Karpas-422 (cell line): ENCODE measurements around the gene DIP2C. TPM values are rescaled to one million over a fixed set of nuclear protein-coding genes. Genes with fewer than 3 reads are reported as not detected.

Source experiments
- DNase-seq: peaks from one replicate; pipeline ENCODE4 v3.0.0-alpha.2; 2015
- H2AFZ ChIP-seq: fragments of 200-600 bp; sonication (generic); 2 replicates; pipeline ENCODE4 v1.6.1; 2014; ENCODE audit warnings: antibody characterized with exemption, low read length, mixed read lengths
- H3K27ac ChIP-seq: fragments of 200-600 bp; sonication (generic); 2 replicates; pipeline ENCODE4 v1.5.1; 2014; ENCODE audit warnings: mild to moderate bottlenecking, low read length, moderate library complexity
- H3K27me3 ChIP-seq: fragments of 200-600 bp; sonication (generic); 2 replicates; pipeline ENCODE4 v1.6.1; 2014; ENCODE audit warnings: low read length, mixed read lengths
- H3K36me3 ChIP-seq: fragments of 200-600 bp; sonication (generic); 2 replicates; pipeline ENCODE4 v1.6.1; 2014; ENCODE audit warnings: low read length, mixed read lengths; ENCODE audit not compliant: insufficient read depth
- H3K4me1 ChIP-seq: fragments of 200-600 bp; sonication (generic); 2 replicates; pipeline ENCODE4 v1.6.1; 2014; ENCODE audit warnings: mild to moderate bottlenecking, low read length, mixed read lengths
- H3K4me2 ChIP-seq: fragments of 200-600 bp; sonication (generic); 2 replicates; pipeline ENCODE4 v1.6.1; 2014; ENCODE audit warnings: low read length, low read depth, mild to moderate bottlenecking; ENCODE audit not compliant: poor library complexity, severe bottlenecking
- H3K4me3 ChIP-seq: fragments of 200-600 bp; sonication (generic); 2 replicates; pipeline ENCODE4 v1.5.1; 2014; ENCODE audit warnings: mild to moderate bottlenecking, antibody characterized with exemption, low read length, mixed read lengths
- H3K79me2 ChIP-seq: fragments of 200-600 bp; sonication (generic); 2 replicates; pipeline ENCODE4 v1.6.1; 2014; ENCODE audit warnings: mild to moderate bottlenecking, low read length, mixed read lengths
- H3K9ac ChIP-seq: fragments of 200-600 bp; sonication (generic); 2 replicates; pipeline ENCODE4 v1.6.0; 2014; ENCODE audit warnings: low read length
- H3K9me2 ChIP-seq: fragments of 200-600 bp; sonication (generic), shearing (Covaris generic); replicated peaks from 2 replicates; pipeline ENCODE4 v1.6.0; 2014; ENCODE audit warnings: mild to moderate bottlenecking, low read length, moderate library complexity; ENCODE audit not compliant: insufficient read depth
- H3K9me3 ChIP-seq: fragments of 300-700, 200-600 bp; sonication (generic); 2 replicates; pipeline ENCODE4 v1.6.1; 2014; ENCODE audit warnings: low read length, mixed read lengths
- H4K20me1 ChIP-seq: fragments of 200-600 bp; sonication (generic); 2 replicates; pipeline ENCODE4 v1.6.1; 2014; ENCODE audit warnings: mild to moderate bottlenecking, antibody characterized with exemption, low read length, low read depth; ENCODE audit not compliant: insufficient read depth
- total RNA-seq: library from RNA; depleted of rRNA; stranded (reverse); fragments of >200 nt; shearing (Covaris generic); gene quantifications from 2 replicates; pipeline ENCODE4 v1.2.3, GENCODE V29; 2014; ENCODE audit warnings: low replicate concordance

The DIP2C gene
- total RNA-seq, 1 experiment from 2014 or later = 0.11 TPM

DNA sequence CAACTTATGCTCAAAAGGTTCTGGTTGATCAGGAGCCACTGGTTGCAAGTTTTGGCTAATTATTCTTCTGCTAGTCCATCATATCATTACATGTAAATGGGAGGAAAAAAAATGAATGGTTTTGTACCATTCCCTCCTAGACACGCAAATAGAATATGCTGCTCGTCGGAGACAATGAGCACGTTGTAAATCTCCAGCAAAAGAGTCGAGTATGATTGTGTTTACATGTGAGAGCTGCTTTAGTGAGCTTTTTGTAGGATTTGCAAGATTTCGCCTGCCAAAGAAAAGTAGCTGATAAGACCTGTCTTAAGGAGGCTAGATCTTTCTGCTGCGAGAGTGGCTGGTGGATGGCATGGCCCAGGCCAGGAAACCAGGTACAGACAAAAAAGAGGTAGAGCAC is 445.2 kb downstream of the DIP2C start:
- no peaks in the 10 kb centered on the region for H3K9me2 ChIP-seq
- no peaks in the 10 kb centered on the region for H4K20me1 ChIP-seq
- no peak overlapping the region for H3K4me2 ChIP-seq
- no peaks in the 10 kb centered on the region for H3K4me1 ChIP-seq
- H3K79me2 ChIP-seq = no peaks in the 10 kb centered on the region
- no peak for DNase-seq
- H3K4me3 ChIP-seq = no peak overlapping the region
- H3K27ac ChIP-seq = no peak overlapping the region
- H3K27me3 ChIP-seq = no peaks in the 10 kb centered on the region
- no peaks in the 10 kb centered on the region for H3K36me3 ChIP-seq
- H3K9me3 ChIP-seq = no peaks in the 10 kb centered on the region
- no peak overlapping the region for H3K9ac ChIP-seq
- H2AFZ ChIP-seq = no peak overlapping the region

DNA sequence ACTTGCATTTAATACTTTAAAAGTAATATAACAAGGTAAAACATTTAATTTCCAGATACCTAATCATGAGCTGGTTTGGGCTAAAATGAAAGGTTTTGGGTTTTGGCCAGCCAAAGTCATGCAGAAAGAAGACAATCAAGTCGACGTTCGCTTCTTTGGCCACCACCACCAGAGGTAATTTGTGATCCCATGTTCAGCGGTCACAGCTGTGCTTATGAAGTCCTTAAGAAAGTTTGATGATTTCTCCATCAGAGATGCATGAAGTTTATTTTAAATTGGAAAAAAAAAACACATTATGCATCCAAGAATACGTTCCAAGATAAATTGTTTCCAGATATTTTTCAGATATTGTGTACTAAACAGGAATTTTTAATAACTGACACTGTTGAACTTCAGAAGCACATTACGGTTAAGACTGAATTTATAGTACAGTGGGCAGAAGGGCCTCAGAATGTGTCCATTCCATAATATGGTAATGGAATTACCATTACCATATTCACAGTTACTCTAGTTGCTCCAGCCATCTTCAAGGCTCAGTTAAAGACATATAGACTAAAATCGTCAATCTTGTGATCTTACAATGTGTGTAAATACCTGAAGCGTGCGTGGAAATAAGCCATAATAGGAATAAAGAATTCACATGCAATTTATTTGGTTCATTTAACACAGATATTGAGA is 447.4 kb downstream of the DIP2C start:
- H2AFZ ChIP-seq = no peak overlapping the region
- H3K9me2 ChIP-seq = no peaks in the 10 kb centered on the region
- no peaks in the 10 kb centered on the region for H4K20me1 ChIP-seq
- H3K36me3 ChIP-seq = no peaks in the 10 kb centered on the region
- no peaks in the 10 kb centered on the region for H3K4me1 ChIP-seq
- no peak overlapping the region for H3K4me2 ChIP-seq
- H3K9ac ChIP-seq = no peak overlapping the region
- no peaks in the 10 kb centered on the region for H3K79me2 ChIP-seq
- no peak for DNase-seq
- no peak overlapping the region for H3K27ac ChIP-seq
- H3K9me3 ChIP-seq = no peaks in the 10 kb centered on the region
- no peaks in the 10 kb centered on the region for H3K27me3 ChIP-seq
- no peak overlapping the region for H3K4me3 ChIP-seq

DNA sequence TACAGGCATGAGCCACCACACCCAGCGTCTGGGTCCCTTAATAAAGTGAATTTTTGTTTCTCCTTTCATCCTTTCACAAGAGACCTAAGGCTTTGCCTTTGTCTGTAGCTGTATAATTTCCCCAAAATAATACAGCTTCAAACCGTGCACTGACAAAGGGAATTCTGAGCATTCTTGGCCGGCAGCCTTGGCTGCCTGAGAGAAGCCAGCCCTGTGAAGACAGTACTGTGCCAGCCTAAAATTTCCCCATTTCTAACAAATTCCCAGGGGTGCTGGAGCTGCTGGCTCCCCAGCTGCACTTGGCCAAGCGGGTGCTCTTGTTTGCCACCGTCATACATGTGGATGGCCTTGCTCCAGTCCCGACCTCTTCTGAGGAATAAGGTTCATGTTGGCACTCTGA is 448.0 kb downstream of the DIP2C start:
- Histone ChIP-seq H4K20me1 (no peaks in the 10 kb centered on the region), H3K4me1 (no peaks in the 10 kb centered on the region), H3K9me2 (no peaks in the 10 kb centered on the region), H2AFZ (no peak overlapping the region), H3K4me2 (no peak overlapping the region), H3K27me3 (no peaks in the 10 kb centered on the region), H3K79me2 (no peaks in the 10 kb centered on the region), H3K27ac (no peak overlapping the region), H3K36me3 (no peaks in the 10 kb centered on the region), H3K4me3 (no peak overlapping the region), H3K9me3 (no peaks in the 10 kb centered on the region), H3K9ac (no peak overlapping the region)
- no peak for DNase-seq

DNA sequence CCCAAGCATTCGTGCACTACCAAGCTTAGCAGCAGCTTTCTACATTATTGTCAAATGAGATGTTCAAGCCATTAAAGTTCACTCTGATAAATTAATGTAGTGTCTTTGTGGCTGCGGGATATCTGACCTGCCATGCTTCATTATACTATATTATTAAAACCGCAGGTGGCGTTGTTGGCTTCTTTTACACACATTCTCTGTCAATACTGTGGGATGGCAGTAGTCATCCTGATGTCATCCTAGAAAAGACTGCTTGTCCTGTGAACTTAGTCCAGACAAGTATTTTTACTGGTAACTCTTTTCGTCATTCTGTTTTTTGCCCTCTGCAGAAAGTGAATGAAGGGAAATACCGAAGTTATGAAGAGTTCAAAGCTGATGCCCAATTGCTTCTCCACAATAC is 450.4 kb downstream of the DIP2C start:
- H3K4me3 ChIP-seq = no peak overlapping the region
- no peaks in the 10 kb centered on the region for H3K9me2 ChIP-seq

DNA sequence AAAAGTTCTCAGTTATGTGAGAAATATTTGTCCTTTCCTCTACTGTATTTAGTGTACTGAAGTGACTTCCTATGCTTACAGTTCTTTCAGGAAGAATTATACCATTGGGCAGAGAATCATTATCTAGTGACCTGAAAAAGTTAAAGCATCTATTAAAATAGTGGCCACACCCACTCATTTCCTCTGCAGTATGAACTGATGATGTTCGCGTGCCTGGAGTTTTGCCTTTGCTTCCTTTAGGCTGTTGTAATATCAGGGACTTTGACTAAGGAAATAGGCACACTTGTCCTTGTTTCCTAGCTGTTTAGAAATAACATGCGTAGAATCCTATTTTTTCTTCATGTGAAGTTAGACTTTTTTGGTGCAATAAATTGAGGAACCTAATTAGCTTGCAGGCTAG is 453.6 kb downstream of the DIP2C start:
- Histone ChIP-seq H3K79me2 (no peaks in the 10 kb centered on the region), H3K4me2 (no peak overlapping the region), H3K9me3 (no peaks in the 10 kb centered on the region), H3K36me3 (no peaks in the 10 kb centered on the region), H3K9me2 (no peaks in the 10 kb centered on the region), H3K4me1 (peaks cover 29% of the 10 kb centered on the region), H3K4me3 (no peak overlapping the region), H3K27ac (no peak overlapping the region), H2AFZ (no peak overlapping the region), H3K27me3 (no peaks in the 10 kb centered on the region), H4K20me1 (no peaks in the 10 kb centered on the region), H3K9ac (no peak overlapping the region)
- DNase-seq = no peak

More for the DNA sequence above, 450.4 kb downstream of the DIP2C start:
- Histone ChIP-seq H3K27me3 (no peaks in the 10 kb centered on the region), H3K9me3 (no peaks in the 10 kb centered on the region), H3K9ac (no peak overlapping the region), H3K79me2 (no peaks in the 10 kb centered on the region), H3K27ac (no peak overlapping the region), H3K4me1 (peaks cover 19% of the 10 kb centered on the region), H4K20me1 (no peaks in the 10 kb centered on the region), H2AFZ (no peak overlapping the region), H3K36me3 (no peaks in the 10 kb centered on the region), H3K4me2 (no peak overlapping the region)
- no peak for DNase-seq

DNA sequence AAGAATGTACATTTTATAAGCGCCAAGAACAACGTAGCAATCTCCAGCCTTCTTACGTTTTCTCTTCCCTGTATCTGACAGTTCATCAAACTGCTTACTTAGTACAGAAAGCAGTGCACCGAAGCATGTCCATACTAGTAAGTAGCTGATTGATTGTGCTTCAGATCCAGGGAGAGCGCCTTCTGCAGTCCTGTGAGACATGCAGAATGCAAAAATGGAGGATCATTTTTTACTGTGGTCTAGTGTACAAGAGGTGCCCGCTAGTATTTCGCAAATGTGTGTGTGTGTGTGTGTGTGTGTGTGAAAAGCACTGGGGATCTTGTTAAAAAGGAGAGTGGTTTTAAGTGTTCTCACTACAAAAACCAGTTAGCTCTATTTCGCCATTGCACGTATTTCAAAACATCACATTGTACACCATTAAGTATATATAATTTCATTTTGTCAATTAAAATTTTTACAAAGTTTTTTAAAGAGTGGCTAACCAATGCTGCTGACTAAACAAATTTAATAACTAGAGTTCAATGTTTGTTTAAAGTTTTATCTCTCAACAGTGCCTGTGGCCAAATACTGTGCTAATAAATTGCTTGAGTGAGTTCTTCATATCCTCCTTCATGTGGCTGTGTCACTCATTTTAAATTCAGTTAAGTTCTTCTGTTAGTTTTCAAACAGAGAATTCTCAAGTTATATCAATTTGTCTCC is 454.6 kb downstream of the DIP2C start:
- H3K4me2 ChIP-seq = peak overlapping the region; percentile 32
- H3K27me3 ChIP-seq = no peaks in the 10 kb centered on the region
- no peaks in the 10 kb centered on the region for H3K9me2 ChIP-seq
- no peak overlapping the region for H2AFZ ChIP-seq
- no peak overlapping the region for H3K27ac ChIP-seq
- H3K79me2 ChIP-seq = no peaks in the 10 kb centered on the region
- no peaks in the 10 kb centered on the region for H3K9me3 ChIP-seq
- no peak overlapping the region for H3K9ac ChIP-seq
- H3K36me3 ChIP-seq = no peaks in the 10 kb centered on the region
- H4K20me1 ChIP-seq = no peaks in the 10 kb centered on the region
- no peak overlapping the region for H3K4me3 ChIP-seq
- peak; percentile 63 for DNase-seq
- peaks cover 29% of the 10 kb centered on the region for H3K4me1 ChIP-seq

DNA sequence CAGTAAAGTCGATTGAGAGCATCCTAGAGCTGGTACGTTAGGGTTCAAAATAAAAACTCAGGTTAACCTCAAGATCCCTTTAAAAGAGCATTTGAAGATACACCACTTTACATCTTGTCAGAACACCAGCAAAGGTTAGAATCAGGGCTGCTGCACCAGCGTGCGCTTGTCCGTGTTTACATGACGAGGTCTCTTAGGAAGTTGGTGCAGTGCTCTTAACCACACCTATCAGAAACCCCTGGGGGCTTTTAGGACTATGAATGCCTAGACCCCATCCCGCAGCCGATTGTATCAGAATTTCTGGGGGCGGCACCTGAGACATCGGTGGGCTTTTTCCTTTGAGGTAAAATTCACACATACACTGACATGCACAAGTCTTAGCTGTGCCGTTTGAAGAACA is 456.6 kb downstream of the DIP2C start:
- Histone ChIP-seq H3K79me2 (no peaks in the 10 kb centered on the region), H2AFZ (no peak overlapping the region), H3K27me3 (no peaks in the 10 kb centered on the region), H3K9me2 (no peaks in the 10 kb centered on the region), H3K4me2 (no peak overlapping the region), H4K20me1 (no peaks in the 10 kb centered on the region), H3K36me3 (no peaks in the 10 kb centered on the region), H3K4me3 (no peak overlapping the region), H3K9me3 (no peaks in the 10 kb centered on the region), H3K27ac (no peak overlapping the region), H3K9ac (no peak overlapping the region), H3K4me1 (peaks cover 29% of the 10 kb centered on the region)
- no peak for DNase-seq

DNA sequence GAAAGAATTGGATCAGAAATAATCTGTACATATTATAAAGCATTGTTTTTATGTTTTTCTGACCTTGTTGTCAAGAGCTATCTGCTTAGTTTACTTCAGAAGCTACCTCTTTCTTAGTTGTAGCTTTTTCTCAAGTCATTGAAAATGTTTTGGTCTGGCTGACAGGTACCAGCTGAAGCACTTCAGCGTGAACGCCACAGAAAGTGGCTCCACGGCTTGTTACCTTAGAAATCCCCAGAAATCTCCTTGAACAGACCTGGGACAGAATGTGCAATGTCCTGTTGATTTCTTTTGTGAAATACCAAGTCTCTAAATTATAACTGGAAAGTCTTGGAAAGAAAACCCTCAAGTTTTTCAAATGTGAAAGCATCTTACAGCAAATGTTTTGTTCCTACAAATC is 457.4 kb downstream of the DIP2C start:
- Histone ChIP-seq H3K4me2 (no peak overlapping the region), H3K36me3 (no peaks in the 10 kb centered on the region), H4K20me1 (no peaks in the 10 kb centered on the region), H2AFZ (no peak overlapping the region), H3K4me3 (no peak overlapping the region), H3K79me2 (no peaks in the 10 kb centered on the region), H3K9me3 (no peaks in the 10 kb centered on the region), H3K27me3 (no peaks in the 10 kb centered on the region), H3K27ac (no peak overlapping the region), H3K9ac (no peak overlapping the region), H3K4me1 (peaks cover 29% of the 10 kb centered on the region), H3K9me2 (no peaks in the 10 kb centered on the region)
- no peak for DNase-seq
